GM12872 (cell line): ENCODE measurements around the gene HLCS.
A peak's percentile ranks its signal among the peaks of the same experiment; 100 is the strongest.

Experiments used
- CTCF ChIP-seq: IDR thresholded peaks from 3 replicates; pipeline ENCODE4 v1.5.1; 2011; ENCODE audit warnings: low read depth, mild to moderate bottlenecking, low read length, moderate library complexity; ENCODE audit not compliant: insufficient read depth

HLCS gene

GRCh38 chr21:36936361-36937135 lies 29.9 kb downstream of the HLCS start:
- TF ChIP-seq CTCF, result no peak

- TF ChIP-seq CTCF, result no peak
Observed at GRCh38 chr21:36934864-36935420, 31.5 kb downstream of the HLCS start.

GRCh38 chr21:36932161-36932816 lies 34.2 kb downstream of the HLCS start:
- no peak for TF ChIP-seq CTCF

- TF ChIP-seq CTCF, result no peak
Observed at GRCh38 chr21:36929622-36930021, 36.8 kb downstream of the HLCS start.

- no peak for TF ChIP-seq CTCF
Observed at GRCh38 chr21:36928960-36929359, 37.5 kb downstream of the HLCS start.

GRCh38 chr21:36927719-36928117 lies 38.8 kb downstream of the HLCS start:
- TF ChIP-seq CTCF, result peak; percentile 83

- no peak for TF ChIP-seq CTCF
Observed at GRCh38 chr21:36926989-36927718, 39.3 kb downstream of the HLCS start.
